HAP-1 (cell line): ENCODE results near the gene STRN3.
"Not testable (repeated sequence)": the region's sequence is repeated elsewhere in the genome, so short reads cannot be mapped to it uniquely, and the experiment has no call there.

Source experiments
- DNase-seq, 2 experiments: peaks; one replicate each; pipeline ENCODE4 v3.0.0-alpha.2; 2016 to 2020; ENCODE audit warnings: low spot score in 2 of 2
- H3K27me3 ChIP-seq: fragments of 250-450 bp; sonication (Bioruptor Pico); 2 replicates; pipeline ENCODE4 v1.5.1; 2020; ENCODE audit warnings: low read depth, mild to moderate bottlenecking, moderate library complexity
- H3K36me3 ChIP-seq: fragments of 250-450 bp; sonication (Bioruptor Pico); replicated peaks from 2 replicates; pipeline ENCODE4 v1.5.1; 2020; ENCODE audit warnings: mild to moderate bottlenecking
- H3K4me1 ChIP-seq: fragments of 250-450 bp; sonication (Bioruptor Pico); 2 replicates; pipeline ENCODE4 v1.5.1; 2020; ENCODE audit warnings: mild to moderate bottlenecking
- H3K4me3 ChIP-seq: fragments of 250-450 bp; sonication (Bioruptor Pico); 2 replicates; pipeline ENCODE4 v1.5.1; 2020; ENCODE audit warnings: mild to moderate bottlenecking, moderate library complexity
- H3K9me3 ChIP-seq: fragments of 250-450 bp; sonication (Bioruptor Pico); 2 replicates; pipeline ENCODE4 v1.5.1; 2020; ENCODE audit warnings: mild to moderate bottlenecking, moderate library complexity
- in situ Hi-C: fragments of 300-500 bp; cut with MboI; formaldehyde crosslinking; loops from 3 replicates; pipeline ENCODE4 v1.14.3; 2020; ENCODE audit warnings: low sequenced_read_pairs, inconsistent platforms, mixed read lengths

The STRN3 gene

DNA sequence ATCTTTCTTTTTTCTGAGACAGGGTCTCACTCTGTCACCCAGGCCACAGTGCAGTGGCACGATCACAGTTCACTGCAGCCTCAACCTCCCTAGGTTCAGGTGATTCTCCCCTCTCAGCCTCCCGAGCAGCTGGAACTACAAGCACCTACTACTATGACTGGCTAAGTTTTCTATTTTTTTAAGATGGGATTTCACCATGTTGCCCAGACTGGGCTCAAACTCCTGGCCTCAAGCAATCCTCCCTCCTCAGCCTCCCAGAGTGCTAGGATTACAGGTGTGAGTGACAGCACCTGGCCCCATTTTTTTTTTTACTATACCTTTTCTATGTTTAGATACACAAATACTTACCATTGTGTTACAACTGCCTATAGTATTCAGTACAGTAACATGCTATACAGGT is 63.6 kb downstream of the STRN3 start:
- H3K9me3 ChIP-seq, H3K4me3 ChIP-seq, in situ Hi-C loops, DNase-seq, H3K36me3 ChIP-seq, H3K27me3 ChIP-seq: not testable (repeated sequence)
- H3K4me1 ChIP-seq: peaks cover 16% of the 10 kb centered on the region

- in situ Hi-C loops: no loop called here
- H3K4me1 ChIP-seq: peaks cover 19% of the 10 kb centered on the region
These were observed 64.8 kb downstream of the STRN3 start for GRCh38 chr14:30961330-30961729.

GRCh38 chr14:30960216-30960615 is 66.0 kb downstream of the STRN3 start:
- peaks cover 27% of the 10 kb centered on the region for H3K4me1 ChIP-seq
- H3K27me3 ChIP-seq: no peaks in the 10 kb centered on the region
- H3K9me3 ChIP-seq: no peaks in the 10 kb centered on the region
- H3K4me3 ChIP-seq: no peak overlapping the region
- H3K36me3 ChIP-seq: no peaks in the 10 kb centered on the region
- DNase-seq: no peak
- in situ Hi-C loops: no loop called here

More at GRCh38 chr14:30961330-30961729, 64.8 kb downstream of the STRN3 start:
- H3K9me3 ChIP-seq: peaks cover 6% of the 10 kb centered on the region; the same call in 1 of the 2 replicates
- H3K27me3 ChIP-seq: no peaks in the 10 kb centered on the region
- no peaks in the 10 kb centered on the region for H3K36me3 ChIP-seq
- H3K4me3 ChIP-seq: no peak overlapping the region
- DNase-seq: peak in 1 of 2 experiments; percentile 12

GRCh38 chr14:30958555-30959407 is 67.4 kb downstream of the STRN3 start:
- no peaks in the 10 kb centered on the region for H3K27me3 ChIP-seq
- no peak for DNase-seq
- in situ Hi-C loops: no loop called here
- peaks cover 27% of the 10 kb centered on the region for H3K4me1 ChIP-seq
- no peaks in the 10 kb centered on the region for H3K9me3 ChIP-seq
- peaks cover 2% of the 10 kb centered on the region; the same call in 1 of the 2 replicates for H3K36me3 ChIP-seq
- no peak overlapping the region for H3K4me3 ChIP-seq

DNA sequence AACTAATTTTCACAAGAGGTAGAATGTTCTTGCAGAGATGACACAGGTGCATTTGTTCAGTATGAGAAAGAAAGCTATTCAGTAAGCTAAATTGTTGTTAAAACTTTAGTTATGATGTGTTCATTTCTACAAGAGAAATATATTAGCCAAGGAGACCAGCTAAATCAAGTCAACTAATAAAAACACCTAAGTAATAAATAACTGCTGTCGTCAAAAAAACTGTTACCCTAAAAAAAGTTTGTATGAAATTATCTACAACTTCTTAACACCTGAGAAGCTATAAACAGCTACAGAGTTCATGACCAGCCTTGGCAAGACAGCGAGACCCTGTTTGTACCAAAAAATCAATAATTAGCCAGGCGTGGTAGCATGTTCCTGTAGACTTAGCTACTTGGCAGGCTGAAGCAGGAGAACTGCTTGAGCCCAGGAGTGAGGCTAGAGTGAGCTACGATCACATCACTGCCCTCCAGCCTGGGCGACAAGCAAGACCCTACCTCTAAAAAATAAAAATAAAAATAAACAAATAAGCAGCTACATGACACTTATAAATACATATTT is 68.3 kb downstream of the STRN3 start:
- peaks cover 27% of the 10 kb centered on the region for H3K4me1 ChIP-seq
- peaks cover 2% of the 10 kb centered on the region; the same call in 1 of the 2 replicates for H3K36me3 ChIP-seq
- in situ Hi-C loops: no loop called here

GRCh38 chr14:30949651-30950050 is 76.5 kb downstream of the STRN3 start:
- Histone ChIP-seq H3K4me3 (no peak overlapping the region), H3K9me3 (no peaks in the 10 kb centered on the region), H3K36me3 (peaks cover 29% of the 10 kb centered on the region), H3K4me1 (peaks cover 8% of the 10 kb centered on the region), H3K27me3 (no peaks in the 10 kb centered on the region)
- in situ Hi-C loops: no loop called here
- no peak for DNase-seq

More for the DNA sequence above, 68.3 kb downstream of the STRN3 start:
- DNase-seq: no peak
- H3K4me3 ChIP-seq: no peak overlapping the region
- H3K27me3 ChIP-seq: no peaks in the 10 kb centered on the region
- no peaks in the 10 kb centered on the region for H3K9me3 ChIP-seq

DNA sequence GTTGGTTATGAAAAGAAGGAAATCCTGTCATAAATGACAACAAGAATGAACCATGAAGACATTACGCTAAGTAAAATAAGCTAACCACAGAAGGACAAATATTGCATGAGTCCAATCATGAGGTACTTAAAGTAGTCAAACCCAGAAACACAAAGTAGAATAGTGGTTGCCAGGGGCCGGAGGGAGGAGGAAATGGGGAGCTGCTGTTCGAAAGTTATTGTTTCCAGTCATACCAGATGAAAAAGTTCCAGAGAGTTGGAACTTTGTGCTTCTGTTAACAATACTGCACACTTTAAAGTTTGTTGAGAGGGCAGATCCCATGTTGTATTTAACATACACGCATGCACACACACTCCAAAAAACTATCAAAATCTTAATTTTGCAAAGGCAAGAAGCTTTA is 82.5 kb downstream of the STRN3 start:
- Histone ChIP-seq H3K9me3 (no peaks in the 10 kb centered on the region), H3K36me3 (peaks cover 39% of the 10 kb centered on the region), H3K27me3 (no peaks in the 10 kb centered on the region), H3K4me3 (no peak overlapping the region), H3K4me1 (peaks cover 32% of the 10 kb centered on the region)
- no peak for DNase-seq
- in situ Hi-C loops: no loop called here

- no peak overlapping the region for H3K4me3 ChIP-seq
These were observed 85.3 kb downstream of the STRN3 start for GRCh38 chr14:30940886-30941285.

GRCh38 chr14:30938617-30939016 is 87.6 kb downstream of the STRN3 start:
- Histone ChIP-seq H3K9me3 (no peaks in the 10 kb centered on the region), H3K36me3 (peaks cover 40% of the 10 kb centered on the region), H3K4me3 (no peak overlapping the region), H3K27me3 (no peaks in the 10 kb centered on the region), H3K4me1 (peaks cover 32% of the 10 kb centered on the region)
- in situ Hi-C loops: no loop called here
- no peak for DNase-seq

More at GRCh38 chr14:30940886-30941285, 85.3 kb downstream of the STRN3 start:
- Histone ChIP-seq H3K36me3 (peaks cover 38% of the 10 kb centered on the region), H3K27me3 (no peaks in the 10 kb centered on the region), H3K4me1 (peaks cover 32% of the 10 kb centered on the region), H3K9me3 (no peaks in the 10 kb centered on the region)
- in situ Hi-C loops: no loop called here
- DNase-seq: no peak

DNA sequence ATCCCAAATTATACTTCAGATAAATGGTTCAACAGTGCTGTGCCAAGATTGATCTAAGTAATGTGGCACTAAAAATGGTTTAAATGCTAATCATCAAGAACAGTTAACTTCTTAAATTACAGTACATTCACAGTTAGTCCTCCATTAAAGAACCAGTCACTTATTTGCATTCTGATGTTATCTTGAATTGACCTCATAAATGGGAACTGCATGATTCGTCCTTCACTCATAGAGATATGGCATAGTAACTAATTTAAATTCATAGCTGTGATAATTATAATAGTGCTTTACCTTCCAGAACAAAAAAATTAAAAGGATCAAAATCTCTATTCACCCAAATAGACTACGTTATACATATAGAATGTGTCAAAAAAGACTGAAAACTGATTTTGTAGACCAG is 90.7 kb downstream of the STRN3 start:
- in situ Hi-C loops: no loop called here
- Histone ChIP-seq H3K4me3 (no peak overlapping the region), H3K27me3 (no peaks in the 10 kb centered on the region), H3K4me1 (peaks cover 25% of the 10 kb centered on the region), H3K36me3 (peaks cover 23% of the 10 kb centered on the region), H3K9me3 (no peaks in the 10 kb centered on the region)
- DNase-seq: no peak

GRCh38 chr14:30933937-30934336 is 92.2 kb downstream of the STRN3 start:
- DNase-seq, in situ Hi-C loops, H3K9me3 ChIP-seq, H3K4me3 ChIP-seq, H3K27me3 ChIP-seq: not testable (repeated sequence)
- Histone ChIP-seq H3K36me3 (peaks cover 23% of the 10 kb centered on the region), H3K4me1 (peaks cover 22% of the 10 kb centered on the region)

DNA sequence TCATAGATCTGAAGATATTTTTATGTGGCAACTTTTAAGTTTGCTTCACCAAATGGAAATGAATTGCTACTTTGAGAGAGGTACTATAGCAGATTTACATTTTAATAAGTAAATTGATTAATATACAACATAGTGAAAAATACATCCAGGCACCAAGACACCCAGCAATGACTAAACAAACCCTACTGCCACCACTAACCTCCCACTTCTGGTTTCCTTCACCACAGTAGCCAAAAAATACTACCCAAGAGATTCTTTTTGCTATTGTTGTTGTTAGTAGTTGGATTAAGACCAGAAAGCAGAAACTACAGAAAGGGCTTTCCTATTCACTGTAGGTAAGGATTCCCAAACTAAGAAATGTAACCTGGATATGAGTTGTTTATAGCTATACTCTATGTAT is 97.7 kb downstream of the STRN3 start:
- Histone ChIP-seq H3K36me3 (no peaks in the 10 kb centered on the region), H3K4me1 (peaks cover 12% of the 10 kb centered on the region), H3K9me3 (no peaks in the 10 kb centered on the region), H3K27me3 (no peaks in the 10 kb centered on the region), H3K4me3 (no peak overlapping the region)
- no peak for DNase-seq
- in situ Hi-C loops: no loop called here

- peaks cover 10% of the 10 kb centered on the region for H3K4me1 ChIP-seq
- H3K4me3 ChIP-seq: no peak overlapping the region
- no peak for DNase-seq
- H3K27me3 ChIP-seq: no peaks in the 10 kb centered on the region
- peaks cover 5% of the 10 kb centered on the region; the same call in 1 of the 2 replicates for H3K36me3 ChIP-seq
- no peaks in the 10 kb centered on the region for H3K9me3 ChIP-seq
- in situ Hi-C loops: no loop called here
These were observed 100.9 kb downstream of the STRN3 start for GRCh38 chr14:30925254-30925653.

GRCh38 chr14:30921788-30922187 is 104.4 kb downstream of the STRN3 start:
- in situ Hi-C loops: no loop called here
- no peak overlapping the region for H3K4me3 ChIP-seq
- no peak for DNase-seq
- no peaks in the 10 kb centered on the region for H3K9me3 ChIP-seq
- H3K4me1 ChIP-seq: peaks cover 10% of the 10 kb centered on the region
- no peaks in the 10 kb centered on the region for H3K27me3 ChIP-seq
- H3K36me3 ChIP-seq: peaks cover 5% of the 10 kb centered on the region; the same call in 1 of the 2 replicates
